DND-41 (cell line): ENCODE measurements around the gene STPG2.

Source experiments
- ATAC-seq: fragments of 200-7000 bp; cut with Tn5 transposase; 3 replicates; pipeline ENCODE4 v1.9.1; 2021; ENCODE audit warnings: low read depth; ENCODE audit not compliant: insufficient read depth
- DNase-seq: peaks from one replicate; pipeline ENCODE4 v3.0.0-alpha.2; 2020
- H2AFZ ChIP-seq: 2 replicates; pipeline ENCODE4 v1.6.0; 2012; ENCODE audit warnings: low read depth, low read length
- H3K27ac ChIP-seq: 2 replicates; pipeline ENCODE4 v1.5.1; 2012; ENCODE audit warnings: low read length, inconsistent platforms
- H3K27me3 ChIP-seq: fragments of 200-600 bp; sonication (generic); 2 replicates; pipeline ENCODE4 v1.6.0; 2012; ENCODE audit warnings: low read length, mild to moderate bottlenecking, inconsistent platforms; ENCODE audit not compliant: insufficient read depth, poor library complexity
- H3K36me3 ChIP-seq: 2 replicates; pipeline ENCODE4 v1.5.1; 2012; ENCODE audit warnings: low read length, inconsistent platforms; ENCODE audit not compliant: insufficient read depth
- H3K4me1 ChIP-seq: 2 replicates; pipeline ENCODE4 v1.5.1; 2012; ENCODE audit warnings: mild to moderate bottlenecking, low read length; ENCODE audit not compliant: insufficient read depth
- H3K4me2 ChIP-seq: 2 replicates; pipeline ENCODE4 v1.6.0; 2012; ENCODE audit warnings: mild to moderate bottlenecking, moderate library complexity, low read length, inconsistent platforms; ENCODE audit not compliant: insufficient read depth
- H3K4me3 ChIP-seq, 2 experiments: fragments of 200-600 bp in 1 of 2; shearing (Covaris generic) in 1 of 2; 2 replicates each; pipeline ENCODE4 v1.5.1; 2012 to 2016; ENCODE audit warnings: inconsistent platforms in 2 of 2, low read length in 2 of 2, mild to moderate bottlenecking in 2 of 2, low read depth in 1 of 2, moderate library complexity in 1 of 2
- H3K79me2 ChIP-seq: 2 replicates; pipeline ENCODE4 v1.6.0; 2012; ENCODE audit warnings: low read length, inconsistent platforms; ENCODE audit not compliant: insufficient read depth
- H3K9ac ChIP-seq: 2 replicates; pipeline ENCODE4 v1.6.0; 2012; ENCODE audit warnings: low read depth, mild to moderate bottlenecking, inconsistent platforms, low read length, moderate library complexity
- H3K9me3 ChIP-seq: 2 replicates; pipeline ENCODE4 v1.5.1; 2012; ENCODE audit warnings: low read length, moderate library complexity, mild to moderate bottlenecking, inconsistent platforms; ENCODE audit not compliant: insufficient read depth, severe bottlenecking
- H4K20me1 ChIP-seq: 2 replicates; pipeline ENCODE4 v1.6.0; 2012; ENCODE audit warnings: low read length; ENCODE audit not compliant: insufficient read depth
- EZH2 ChIP-seq: IDR thresholded peaks from 3 replicates; pipeline ENCODE4 v1.6.1; 2012; ENCODE audit warnings: borderline replicate concordance, low read depth, mild to moderate bottlenecking, moderate library complexity, low read length, inconsistent platforms; ENCODE audit not compliant: severe bottlenecking
- TF ChIP-seq, protein P1 (sequence below): IDR thresholded peaks from 2 replicates; pipeline ENCODE4 v1.5.1; 2012; ENCODE audit warnings: borderline replicate concordance, low read length, moderate library complexity, mild to moderate bottlenecking; ENCODE audit not compliant: poor library complexity, severe bottlenecking; ENCODE audit errors: extremely low read depth

The STPG2 gene

DNA sequence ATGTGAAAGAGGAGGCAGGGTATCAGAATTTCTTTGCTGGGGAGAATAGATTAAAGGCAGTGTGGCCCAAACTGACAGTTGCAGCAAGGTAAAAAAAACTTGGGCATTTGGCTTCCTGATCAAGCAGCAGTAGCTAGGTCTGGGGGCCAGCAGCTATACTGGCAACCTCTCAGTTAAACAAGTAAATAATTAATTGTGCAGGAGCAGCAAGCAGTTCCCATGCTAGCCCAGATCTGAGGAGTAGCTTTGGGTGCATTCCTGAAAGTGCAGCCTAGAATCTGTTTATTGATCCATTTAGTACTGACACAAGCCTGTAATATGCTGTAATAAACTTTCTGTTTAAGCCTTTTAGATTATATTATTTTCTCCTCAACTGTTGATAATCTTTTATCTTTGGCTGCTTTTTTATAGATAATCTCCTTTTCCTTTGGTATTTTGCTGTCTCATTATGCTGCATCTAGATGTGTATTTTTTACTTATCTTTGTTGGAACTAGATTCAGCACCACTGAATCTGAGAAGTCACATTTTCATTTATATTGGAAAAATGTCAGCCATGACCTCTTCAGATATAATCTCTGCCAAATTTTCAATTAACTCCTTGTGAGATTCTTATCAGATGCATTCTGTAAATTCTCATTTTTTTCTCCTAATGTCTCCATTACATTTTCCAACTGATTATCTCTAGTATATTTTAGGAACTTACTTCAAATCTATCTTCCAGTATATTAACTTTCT lies 276.3 kb downstream of the STPG2 start:
- Histone ChIP-seq H2AFZ (no peak overlapping the region), H3K9ac (no peak overlapping the region)
- ATAC-seq: no peak

DNA sequence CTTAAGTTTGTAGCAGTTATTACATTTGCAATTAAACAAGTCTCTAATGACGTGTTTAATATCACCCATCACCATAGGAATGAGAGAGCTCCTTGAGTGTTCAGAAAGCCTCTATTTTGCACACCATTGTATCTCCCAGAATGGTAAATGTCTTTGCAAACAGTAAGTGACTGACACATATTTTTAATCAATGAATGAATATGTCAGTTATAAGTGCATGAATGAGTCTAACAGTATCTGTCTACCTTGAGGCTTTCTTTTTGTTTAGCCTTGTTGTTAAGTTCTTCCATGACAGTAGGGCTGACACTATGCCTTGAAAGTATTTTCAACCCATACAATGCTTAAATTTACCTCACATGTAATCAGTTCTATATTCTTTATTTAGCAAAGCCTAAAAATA lies 292.2 kb downstream of the STPG2 start:
- Histone ChIP-seq H3K4me1 (no peaks in the 10 kb centered on the region), H3K9me3 (no peaks in the 10 kb centered on the region), H3K27ac (no peak overlapping the region), H3K4me3 (no peak overlapping the region), H3K36me3 (no peaks in the 10 kb centered on the region), H3K79me2 (no peaks in the 10 kb centered on the region), H4K20me1 (no peaks in the 10 kb centered on the region), H3K9ac (no peak overlapping the region), H2AFZ (no peak overlapping the region), H3K27me3 (no peaks in the 10 kb centered on the region), H3K4me2 (no peak overlapping the region)
- ATAC-seq: no peak
- TF ChIP-seq, protein P1, sequence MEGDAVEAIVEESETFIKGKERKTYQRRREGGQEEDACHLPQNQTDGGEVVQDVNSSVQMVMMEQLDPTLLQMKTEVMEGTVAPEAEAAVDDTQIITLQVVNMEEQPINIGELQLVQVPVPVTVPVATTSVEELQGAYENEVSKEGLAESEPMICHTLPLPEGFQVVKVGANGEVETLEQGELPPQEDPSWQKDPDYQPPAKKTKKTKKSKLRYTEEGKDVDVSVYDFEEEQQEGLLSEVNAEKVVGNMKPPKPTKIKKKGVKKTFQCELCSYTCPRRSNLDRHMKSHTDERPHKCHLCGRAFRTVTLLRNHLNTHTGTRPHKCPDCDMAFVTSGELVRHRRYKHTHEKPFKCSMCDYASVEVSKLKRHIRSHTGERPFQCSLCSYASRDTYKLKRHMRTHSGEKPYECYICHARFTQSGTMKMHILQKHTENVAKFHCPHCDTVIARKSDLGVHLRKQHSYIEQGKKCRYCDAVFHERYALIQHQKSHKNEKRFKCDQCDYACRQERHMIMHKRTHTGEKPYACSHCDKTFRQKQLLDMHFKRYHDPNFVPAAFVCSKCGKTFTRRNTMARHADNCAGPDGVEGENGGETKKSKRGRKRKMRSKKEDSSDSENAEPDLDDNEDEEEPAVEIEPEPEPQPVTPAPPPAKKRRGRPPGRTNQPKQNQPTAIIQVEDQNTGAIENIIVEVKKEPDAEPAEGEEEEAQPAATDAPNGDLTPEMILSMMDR: no peak
- no peak for TF ChIP-seq EZH2
- no peak for DNase-seq

More for the DNA sequence above, 276.3 kb downstream of the STPG2 start:
- no peaks in the 10 kb centered on the region for H4K20me1 ChIP-seq
- H3K36me3 ChIP-seq: no peaks in the 10 kb centered on the region
- H3K27me3 ChIP-seq: no peaks in the 10 kb centered on the region
- DNase-seq: no peak
- H3K27ac ChIP-seq: no peak overlapping the region
- H3K4me1 ChIP-seq: no peaks in the 10 kb centered on the region
- no peaks in the 10 kb centered on the region for H3K9me3 ChIP-seq
- no peak overlapping the region for H3K4me3 ChIP-seq
- H3K79me2 ChIP-seq: no peaks in the 10 kb centered on the region
- no peak overlapping the region for H3K4me2 ChIP-seq
- TF ChIP-seq, protein P1: no peak

DNA sequence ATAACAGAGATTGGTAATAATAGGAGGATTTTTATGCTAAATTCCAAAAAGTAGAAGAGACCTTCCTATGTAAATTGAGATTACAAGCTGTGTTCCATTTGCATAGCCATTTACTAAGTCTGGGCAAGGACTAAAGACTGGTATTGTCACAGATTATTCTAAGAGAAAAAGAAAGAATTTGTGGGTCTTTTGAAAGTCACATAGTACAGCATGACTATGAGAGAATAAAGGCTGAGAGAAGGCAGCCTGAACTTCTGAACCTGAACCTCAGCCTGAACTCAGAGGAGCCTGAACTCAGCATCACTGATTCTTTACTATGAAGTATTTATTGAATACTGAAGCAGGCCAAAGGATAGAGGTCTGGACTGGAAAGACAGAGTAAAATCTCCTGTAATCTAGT lies 297.5 kb downstream of the STPG2 start:
- Histone ChIP-seq H2AFZ (no peak overlapping the region), H3K36me3 (no peaks in the 10 kb centered on the region), H3K4me3 (no peak overlapping the region), H3K27me3 (no peaks in the 10 kb centered on the region), H3K79me2 (no peaks in the 10 kb centered on the region), H3K27ac (no peak overlapping the region), H4K20me1 (no peaks in the 10 kb centered on the region), H3K4me2 (no peak overlapping the region), H3K9ac (no peak overlapping the region), H3K4me1 (no peaks in the 10 kb centered on the region), H3K9me3 (no peaks in the 10 kb centered on the region)
- DNase-seq: no peak
- ATAC-seq: no peak
- TF ChIP-seq, protein P1: no peak
- no peak for TF ChIP-seq EZH2

DNA sequence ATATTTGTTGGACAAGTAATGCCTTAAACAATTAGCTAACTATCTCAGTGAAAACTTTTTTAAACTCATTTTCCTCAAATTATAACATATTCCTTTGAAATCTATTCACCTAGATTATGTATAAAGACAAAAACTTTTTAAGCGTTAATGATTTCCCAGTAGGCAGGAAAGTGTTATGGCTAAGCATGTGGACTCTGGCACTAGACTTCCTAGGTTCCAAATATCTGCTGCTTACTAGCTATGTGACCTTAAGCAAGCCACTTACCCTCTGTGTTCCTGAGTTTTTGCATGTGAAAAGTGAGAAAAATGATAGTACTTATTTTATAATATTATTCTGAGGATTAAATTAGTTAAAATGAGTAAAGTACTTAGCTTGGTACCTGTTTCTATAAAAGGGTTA lies 301.8 kb downstream of the STPG2 start:
- Histone ChIP-seq H4K20me1 (no peaks in the 10 kb centered on the region), H3K79me2 (no peaks in the 10 kb centered on the region), H3K27ac (no peak overlapping the region), H3K36me3 (no peaks in the 10 kb centered on the region), H3K9ac (no peak overlapping the region), H3K4me1 (peaks cover 13% of the 10 kb centered on the region; the same call in 1 of the 2 replicates), H3K27me3 (no peaks in the 10 kb centered on the region), H3K4me3 (no peak overlapping the region), H3K9me3 (no peaks in the 10 kb centered on the region), H2AFZ (no peak overlapping the region), H3K4me2 (no peak overlapping the region)
- ATAC-seq (no peak), DNase-seq (no peak)
- TF ChIP-seq, protein P1: no peak
- TF ChIP-seq EZH2: no peak
